ENCODE data around the gene LCE1E.

Gene LCE1E

GRCh38 chr1:152768847-152769533 lies 17.1 kb upstream of the LCE1E start:
- no peak for TF ChIP-seq EZH2 (IDR thresholded peaks at IDR 0.05)
- TF ChIP-seq FOXP2 (optimal IDR thresholded peaks at IDR 0.05; ENCODE audit: control extremely low read depth, extremely low read length, insufficient read depth) = no peak
- no peak for TF ChIP-seq POLR2AphosphoS5 (IDR thresholded peaks at IDR 0.05; ENCODE audit: borderline replicate concordance, low read depth, low read length)
- Histone ChIP-seq H3K36me3 (ENCODE audit: insufficient read depth, low read length) (no peaks in the 10 kb centered on the region), H3K9ac (ENCODE audit: insufficient read length) (no peak overlapping the region), H3K4me3 (no peak overlapping the region), H3K9me3 (ENCODE audit: low read depth, low read length) (no peaks in the 10 kb centered on the region), H3K27ac (no peak overlapping the region)
- no peak for DNase-seq (ENCODE audit: low read depth, low spot score)

- H3K4me3 ChIP-seq = no peak overlapping the region
- TF ChIP-seq FOXP2 (optimal IDR thresholded peaks at IDR 0.05; ENCODE audit: control extremely low read depth, extremely low read length, insufficient read depth) = no peak
- no peak for TF ChIP-seq EZH2 (IDR thresholded peaks at IDR 0.05)
- H3K9me3 ChIP-seq (ENCODE audit: low read depth, low read length) = no peaks in the 10 kb centered on the region
- no peaks in the 10 kb centered on the region for H3K36me3 ChIP-seq (ENCODE audit: insufficient read depth, low read length)
- no peak for DNase-seq (ENCODE audit: low read depth, low spot score)
- H3K27ac ChIP-seq = no peak overlapping the region
- no peak overlapping the region for H3K9ac ChIP-seq (ENCODE audit: insufficient read length)
Measured at GRCh38 chr1:152770411-152770810, 15.6 kb upstream of the LCE1E start.

- no peak within 1 kb of the TSS for H3K4me3 ChIP-seq
- TF ChIP-seq EZH2 (IDR thresholded peaks at IDR 0.05) (no peak), POLR2AphosphoS5 (IDR thresholded peaks at IDR 0.05; ENCODE audit: borderline replicate concordance, low read depth, low read length) (no peak)
- no peaks in the 10 kb centered on the region for H3K9me3 ChIP-seq (ENCODE audit: low read depth, low read length)
- DNase-seq (ENCODE audit: low read depth, low spot score) = no peak
- H3K9ac ChIP-seq (ENCODE audit: insufficient read length) = no peak within 1 kb of the TSS
- H3K36me3 ChIP-seq (ENCODE audit: insufficient read depth, low read length) = no peaks in the 10 kb centered on the region
- no peak within 1 kb of the TSS for H3K27ac ChIP-seq
Measured at GRCh38 chr1:152774875-152775274, 11.2 kb upstream of the LCE1E start, which contains the start of gene LCE1F. Gene LCE1F (plus strand): TSS chr1:152775140. CDS start chr1:152776372, 1,232 bp downstream.

GRCh38 chr1:152776361-152776760 lies 9.7 kb upstream of the LCE1E start:
- TF ChIP-seq EZH2 (IDR thresholded peaks at IDR 0.05) (no peak), POLR2AphosphoS5 (IDR thresholded peaks at IDR 0.05; ENCODE audit: borderline replicate concordance, low read depth, low read length) (no peak), FOXP2 (optimal IDR thresholded peaks at IDR 0.05; ENCODE audit: control extremely low read depth, extremely low read length, insufficient read depth) (no peak)

GRCh38 chr1:152777510-152778137 lies 8.4 kb upstream of the LCE1E start:
- no peak overlapping the region for H3K9ac ChIP-seq (ENCODE audit: insufficient read length)
- DNase-seq (ENCODE audit: low read depth, low spot score) = no peak
- TF ChIP-seq EZH2 (IDR thresholded peaks at IDR 0.05) = no peak
- H3K9me3 ChIP-seq (ENCODE audit: low read depth, low read length) = no peaks in the 10 kb centered on the region
- H3K4me3 ChIP-seq = no peak overlapping the region
- H3K27ac ChIP-seq = no peak overlapping the region
- H3K36me3 ChIP-seq (ENCODE audit: insufficient read depth, low read length) = no peaks in the 10 kb centered on the region

More at GRCh38 chr1:152776361-152776760, 9.7 kb upstream of the LCE1E start:
- Histone ChIP-seq H3K4me3 (no peak overlapping the region), H3K9me3 (ENCODE audit: low read depth, low read length) (no peaks in the 10 kb centered on the region), H3K9ac (ENCODE audit: insufficient read length) (no peak overlapping the region), H3K27ac (no peak overlapping the region), H3K36me3 (ENCODE audit: insufficient read depth, low read length) (no peaks in the 10 kb centered on the region)
- no peak for DNase-seq (ENCODE audit: low read depth, low spot score)

- no peaks in the 10 kb centered on the region for H3K9me3 ChIP-seq (ENCODE audit: low read depth, low read length)
- no peak overlapping the region for H3K4me3 ChIP-seq
- DNase-seq (ENCODE audit: low read depth, low spot score) = no peak
- no peak overlapping the region for H3K9ac ChIP-seq (ENCODE audit: insufficient read length)
- H3K27ac ChIP-seq = no peak overlapping the region
- no peaks in the 10 kb centered on the region for H3K36me3 ChIP-seq (ENCODE audit: insufficient read depth, low read length)
- TF ChIP-seq EZH2 (IDR thresholded peaks at IDR 0.05) (no peak), FOXP2 (optimal IDR thresholded peaks at IDR 0.05; ENCODE audit: control extremely low read depth, extremely low read length, insufficient read depth) (no peak), POLR2AphosphoS5 (IDR thresholded peaks at IDR 0.05; ENCODE audit: borderline replicate concordance, low read depth, low read length) (no peak)
Measured at GRCh38 chr1:152783095-152783494, 3.0 kb upstream of the LCE1E start.

- TF ChIP-seq EZH2 (IDR thresholded peaks at IDR 0.05) = no peak
- no peak for TF ChIP-seq FOXP2 (optimal IDR thresholded peaks at IDR 0.05; ENCODE audit: control extremely low read depth, extremely low read length, insufficient read depth)
- TF ChIP-seq POLR2AphosphoS5 (IDR thresholded peaks at IDR 0.05; ENCODE audit: borderline replicate concordance, low read depth, low read length) = no peak
- DNase-seq (ENCODE audit: low read depth, low spot score) = no peak
- H3K36me3 ChIP-seq (ENCODE audit: insufficient read depth, low read length) = no peaks in the 10 kb centered on the region
- no peaks in the 10 kb centered on the region for H3K9me3 ChIP-seq (ENCODE audit: low read depth, low read length)
- H3K9ac ChIP-seq (ENCODE audit: insufficient read length) = no peak overlapping the region
- no peak overlapping the region for H3K27ac ChIP-seq
- no peak overlapping the region for H3K4me3 ChIP-seq
Measured at GRCh38 chr1:152795686-152796085, 9.6 kb downstream of the LCE1E start.

- Histone ChIP-seq H3K36me3 (ENCODE audit: insufficient read depth, low read length) (no peaks in the 10 kb centered on the region), H3K9ac (ENCODE audit: insufficient read length) (no peak within 1 kb of the TSS), H3K4me3 (no peak within 1 kb of the TSS), H3K27ac (no peak within 1 kb of the TSS), H3K9me3 (ENCODE audit: low read depth, low read length) (no peaks in the 10 kb centered on the region)
- TF ChIP-seq FOXP2 (optimal IDR thresholded peaks at IDR 0.05; ENCODE audit: control extremely low read depth, extremely low read length, insufficient read depth) = no peak
- no peak for TF ChIP-seq EZH2 (IDR thresholded peaks at IDR 0.05)
- TF ChIP-seq POLR2AphosphoS5 (IDR thresholded peaks at IDR 0.05; ENCODE audit: borderline replicate concordance, low read depth, low read length) = no peak
- no peak for DNase-seq (ENCODE audit: low read depth, low spot score)
Measured at GRCh38 chr1:152796421-152796820, 10.4 kb downstream of the LCE1E start, which contains the start of gene LCE1D. Gene LCE1D (plus strand): TSS chr1:152796721. CDS start chr1:152797795, 1,074 bp downstream.

GRCh38 chr1:152801333-152801732 lies 15.3 kb downstream of the LCE1E start:
- Histone ChIP-seq H3K9me3 (ENCODE audit: low read depth, low read length) (no peaks in the 10 kb centered on the region), H3K36me3 (ENCODE audit: insufficient read depth, low read length) (no peaks in the 10 kb centered on the region), H3K4me3 (no peak overlapping the region), H3K27ac (no peak overlapping the region), H3K9ac (ENCODE audit: insufficient read length) (no peak overlapping the region)
- DNase-seq (ENCODE audit: low read depth, low spot score) = no peak
- no peak for TF ChIP-seq POLR2AphosphoS5 (IDR thresholded peaks at IDR 0.05; ENCODE audit: borderline replicate concordance, low read depth, low read length)
- no peak for TF ChIP-seq FOXP2 (optimal IDR thresholded peaks at IDR 0.05; ENCODE audit: control extremely low read depth, extremely low read length, insufficient read depth)
- TF ChIP-seq EZH2 (IDR thresholded peaks at IDR 0.05) = no peak

All from SK-N-MC (cell line).